NK-92 (cell line): Measurements from ENCODE around the gene KPRP.

ENCODE experiments used
- DNase-seq: peaks from one replicate; lab custom pipeline; 2025; ENCODE audit not compliant: unreplicated experiment; lab: John Stamatoyannopoulos, UW

Gene KPRP, protein sequence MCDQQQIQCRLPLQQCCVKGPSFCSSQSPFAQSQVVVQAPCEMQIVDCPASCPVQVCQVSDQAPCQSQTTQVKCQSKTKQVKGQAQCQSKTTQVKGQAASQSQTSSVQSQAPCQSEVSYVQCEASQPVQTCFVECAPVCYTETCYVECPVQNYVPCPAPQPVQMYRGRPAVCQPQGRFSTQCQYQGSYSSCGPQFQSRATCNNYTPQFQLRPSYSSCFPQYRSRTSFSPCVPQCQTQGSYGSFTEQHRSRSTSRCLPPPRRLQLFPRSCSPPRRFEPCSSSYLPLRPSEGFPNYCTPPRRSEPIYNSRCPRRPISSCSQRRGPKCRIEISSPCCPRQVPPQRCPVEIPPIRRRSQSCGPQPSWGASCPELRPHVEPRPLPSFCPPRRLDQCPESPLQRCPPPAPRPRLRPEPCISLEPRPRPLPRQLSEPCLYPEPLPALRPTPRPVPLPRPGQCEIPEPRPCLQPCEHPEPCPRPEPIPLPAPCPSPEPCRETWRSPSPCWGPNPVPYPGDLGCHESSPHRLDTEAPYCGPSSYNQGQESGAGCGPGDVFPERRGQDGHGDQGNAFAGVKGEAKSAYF

GRCh38 chr1:152757747-152758146 lies at the start of gene KPRP:
KPRP (plus strand) TSS chr1:152758025; CDS start chr1:152759589, 1,564 bp downstream.
- no peak for DNase-seq

DNA sequence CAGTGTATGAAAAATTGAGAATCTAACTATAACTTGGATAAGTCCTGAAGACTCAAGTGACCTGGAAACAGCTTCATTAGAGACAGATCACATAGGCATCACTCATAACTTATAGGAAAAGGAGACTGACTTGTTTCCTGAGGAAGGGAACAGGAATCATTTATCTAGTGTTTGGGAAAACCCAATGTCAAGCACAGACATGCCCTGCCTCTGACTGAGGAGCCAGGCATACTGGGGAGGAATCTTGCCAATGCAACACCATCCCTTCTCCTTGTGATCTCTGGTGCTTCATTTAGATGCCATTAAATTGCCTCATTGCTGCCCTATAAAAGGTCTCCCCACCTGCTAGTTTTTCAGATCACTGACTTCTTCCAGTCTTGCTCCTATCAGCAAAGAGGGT lies 39.6 kb upstream of the KPRP start:
- no peak for DNase-seq

DNA sequence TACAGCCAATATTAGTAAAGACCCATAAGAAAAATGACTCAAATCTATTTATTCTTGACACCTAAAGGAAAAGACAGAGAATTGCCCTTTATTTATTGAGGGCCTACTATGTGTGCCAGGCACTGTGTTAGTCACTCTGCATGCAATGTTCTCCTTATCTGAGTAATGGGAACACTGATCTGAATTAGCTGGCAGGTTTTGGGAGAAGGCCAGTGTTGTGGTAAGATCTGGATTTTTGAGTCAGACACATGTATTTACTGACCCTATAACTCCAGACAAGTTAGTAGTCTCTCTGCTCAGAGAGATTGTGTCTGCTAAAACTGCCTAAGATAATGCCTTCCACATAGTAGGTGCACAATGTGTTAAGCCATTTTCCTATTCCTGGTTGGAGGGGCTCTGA lies 32.6 kb upstream of the KPRP start:
- no peak for DNase-seq

DNA sequence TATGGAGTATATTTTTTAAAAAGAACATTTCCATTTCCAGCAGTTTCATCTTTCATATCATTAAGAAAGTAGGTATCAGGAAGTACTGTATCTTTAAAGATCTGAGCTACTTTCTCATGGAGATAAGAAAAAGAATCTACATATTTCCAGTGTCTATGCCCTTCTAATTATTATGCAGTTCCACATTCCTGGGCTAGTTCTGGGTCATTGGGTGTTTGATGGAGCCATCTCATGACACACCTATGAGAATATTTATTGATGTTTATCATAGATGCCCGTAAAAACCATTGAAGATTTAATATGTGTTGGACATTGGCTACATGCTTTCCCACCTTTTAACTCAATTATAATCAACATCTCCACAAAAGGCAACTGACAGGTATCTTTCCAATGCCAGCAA lies 28.8 kb upstream of the KPRP start:
- no peak for DNase-seq

DNA sequence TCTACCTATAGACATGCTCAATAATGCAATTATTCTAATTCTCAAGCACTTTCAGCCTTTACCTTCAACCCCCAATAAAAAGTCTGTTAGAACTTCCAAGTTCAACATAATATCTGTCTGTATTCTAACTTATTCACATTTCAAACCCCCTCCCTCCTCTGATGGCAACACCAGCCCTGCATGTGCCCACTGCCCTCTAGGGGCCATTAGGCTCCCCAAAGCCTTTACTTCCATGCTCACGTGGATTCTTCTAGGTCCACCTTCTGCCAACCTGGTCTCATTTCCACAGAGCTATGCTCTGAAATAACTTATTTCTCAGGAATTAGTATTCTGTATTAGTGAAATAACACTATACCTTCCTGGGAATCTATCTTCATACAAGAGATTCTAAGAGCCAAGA lies 22.2 kb upstream of the KPRP start:
- DNase-seq = no peak

GRCh38 chr1:152737997-152738396 lies 19.8 kb upstream of the KPRP start:
- DNase-seq = no peak

GRCh38 chr1:152739841-152740240 lies 18.0 kb upstream of the KPRP start:
- DNase-seq = no peak

DNA sequence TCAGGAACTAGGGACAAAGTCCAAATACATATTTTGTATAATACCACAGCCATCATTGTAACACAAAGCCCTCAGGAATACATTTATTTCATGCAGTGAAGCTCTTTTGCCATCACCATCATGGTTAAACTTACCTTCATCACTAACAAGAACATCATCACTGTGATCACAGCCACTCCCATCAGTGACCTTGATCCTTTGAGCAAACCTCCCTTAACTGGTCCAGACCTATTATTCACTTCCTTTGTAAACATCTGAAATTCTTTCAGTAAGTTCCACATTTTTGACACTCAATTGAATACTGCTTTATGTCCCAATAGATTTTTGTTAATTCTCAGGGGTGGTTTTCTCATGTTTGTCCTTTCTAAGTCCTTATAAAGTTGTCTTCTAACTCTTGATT lies 16.2 kb upstream of the KPRP start:
- DNase-seq = no peak

DNA sequence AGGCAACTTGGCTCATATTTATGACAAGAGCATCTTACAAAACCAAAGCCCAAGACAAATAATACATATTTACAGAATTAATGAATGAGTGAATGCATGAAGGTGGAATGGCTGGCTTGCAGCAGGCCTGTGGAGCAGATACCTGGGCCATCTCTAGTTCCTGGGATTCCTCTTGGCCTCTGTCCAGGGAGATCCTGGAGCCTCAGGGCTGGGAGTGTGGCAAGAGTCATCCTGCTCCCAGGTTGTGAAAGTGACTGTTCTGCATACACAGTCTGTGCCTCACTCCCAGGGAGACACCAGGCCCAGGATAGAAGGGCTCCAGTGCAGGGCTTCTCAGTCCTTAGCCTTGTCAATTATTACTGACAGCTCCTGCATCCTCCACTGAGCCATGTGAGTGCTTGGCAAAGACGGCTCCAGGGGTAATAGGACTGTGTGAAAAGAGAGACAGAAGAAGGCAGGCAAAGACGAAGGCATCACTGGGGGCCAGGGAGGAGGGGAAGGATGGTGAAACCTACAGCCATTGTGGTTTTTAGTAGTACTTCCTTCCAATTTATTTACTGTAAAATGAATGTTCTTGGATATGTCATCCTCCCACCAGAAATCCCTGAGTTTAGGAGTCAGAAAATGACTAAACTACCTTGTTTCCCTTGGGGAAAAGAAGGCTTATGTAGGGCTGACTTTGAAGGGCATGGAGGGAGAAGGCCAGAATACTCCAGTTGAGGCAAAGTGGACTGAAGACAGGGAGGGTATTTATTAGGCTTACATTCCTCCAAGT lies 14.3 kb upstream of the KPRP start:
- no peak for DNase-seq

- DNase-seq = no peak
Measured at GRCh38 chr1:152745289-152745704, 12.5 kb upstream of the KPRP start.

DNA sequence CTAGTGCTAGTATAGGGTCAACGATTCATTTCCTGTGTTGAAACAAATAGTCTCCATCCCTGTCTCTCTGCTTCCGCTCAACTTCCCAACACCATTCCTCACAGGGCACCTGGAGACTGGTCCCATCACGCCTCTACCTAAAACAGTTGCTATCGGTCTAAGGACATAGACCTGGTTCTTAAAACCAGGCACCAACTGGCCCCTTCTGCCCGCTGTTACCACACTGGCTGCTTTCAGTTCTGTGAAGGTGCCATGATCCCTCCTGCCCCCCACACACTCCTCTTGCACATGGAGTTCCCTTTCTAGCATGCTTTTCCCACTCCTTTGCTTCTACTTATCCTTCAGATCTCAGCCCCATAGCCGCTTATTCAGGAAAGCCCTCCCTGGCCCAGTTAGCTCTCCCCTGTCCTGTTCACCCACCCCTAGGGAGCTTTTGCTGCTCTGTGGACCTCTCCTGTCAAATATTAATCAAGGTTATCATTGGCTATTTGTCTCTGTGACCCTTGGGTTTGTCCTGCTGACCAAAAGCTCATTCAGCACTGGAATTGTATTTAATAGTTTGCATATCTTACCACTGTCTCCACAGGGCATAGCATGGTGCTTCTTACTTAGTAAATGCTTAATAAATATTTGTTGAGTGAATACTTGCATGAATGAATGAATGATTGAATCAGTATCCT lies 11.9 kb upstream of the KPRP start:
- no peak for DNase-seq

- DNase-seq = no peak
Measured at GRCh38 chr1:152747831-152748230, 10.0 kb upstream of the KPRP start.

DNA sequence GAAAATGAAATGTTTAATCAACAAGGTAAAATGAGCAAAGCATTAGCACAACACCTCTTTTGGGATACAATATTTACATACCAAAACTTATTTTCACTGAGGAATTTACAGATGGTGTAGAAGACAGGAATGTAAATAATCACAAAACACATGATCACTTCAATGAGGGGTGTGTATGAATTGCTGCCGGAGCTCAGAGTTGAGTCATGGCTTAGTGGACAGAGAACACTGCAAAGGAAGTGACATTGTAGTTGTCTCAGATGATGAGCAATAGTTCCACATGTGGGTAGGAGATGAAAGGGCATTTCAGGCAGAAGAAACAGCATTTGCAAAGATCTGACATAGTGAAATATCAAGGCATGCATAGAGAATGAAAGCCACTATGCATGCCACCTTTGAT lies 5.6 kb upstream of the KPRP start:
- no peak for DNase-seq

DNA sequence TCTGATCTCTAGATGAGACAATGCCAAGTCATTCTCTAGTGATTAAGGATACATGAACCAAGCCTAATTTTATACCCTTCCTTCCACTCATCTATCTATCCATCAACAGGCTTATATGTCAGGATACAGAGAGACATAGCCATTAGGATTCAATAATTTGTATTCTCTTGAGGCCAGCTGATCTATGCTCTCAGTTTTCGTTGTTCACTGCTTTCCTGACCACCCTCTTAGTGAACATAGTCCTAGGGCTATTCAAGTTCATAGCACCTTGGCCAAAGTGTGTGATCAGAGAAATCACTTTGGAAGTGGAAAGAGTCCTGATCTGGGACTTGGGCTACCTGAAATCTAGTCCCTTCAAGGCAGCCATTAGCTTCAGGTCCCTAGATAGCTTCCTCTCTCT lies 4.2 kb upstream of the KPRP start:
- DNase-seq = no peak

DNA sequence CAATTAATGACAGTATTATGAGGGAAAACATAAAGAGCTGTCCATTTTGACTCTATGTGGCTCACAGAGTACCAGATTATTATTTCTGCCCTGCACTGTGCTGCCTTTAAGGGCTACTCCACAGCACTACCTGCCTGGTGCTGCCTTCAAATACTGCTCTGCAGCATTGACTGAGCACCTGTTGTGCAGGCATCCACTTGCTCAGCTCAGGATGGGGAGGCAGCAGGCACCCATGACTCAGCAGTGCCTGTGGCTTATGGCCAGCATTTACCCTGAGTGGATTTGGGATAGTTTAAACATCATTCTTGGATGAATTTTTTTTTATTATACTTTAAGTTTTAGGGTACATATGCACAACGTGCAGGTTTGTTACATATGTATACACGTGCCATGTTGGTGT lies 953 bp upstream of the KPRP start:
- DNase-seq = no peak

DNA sequence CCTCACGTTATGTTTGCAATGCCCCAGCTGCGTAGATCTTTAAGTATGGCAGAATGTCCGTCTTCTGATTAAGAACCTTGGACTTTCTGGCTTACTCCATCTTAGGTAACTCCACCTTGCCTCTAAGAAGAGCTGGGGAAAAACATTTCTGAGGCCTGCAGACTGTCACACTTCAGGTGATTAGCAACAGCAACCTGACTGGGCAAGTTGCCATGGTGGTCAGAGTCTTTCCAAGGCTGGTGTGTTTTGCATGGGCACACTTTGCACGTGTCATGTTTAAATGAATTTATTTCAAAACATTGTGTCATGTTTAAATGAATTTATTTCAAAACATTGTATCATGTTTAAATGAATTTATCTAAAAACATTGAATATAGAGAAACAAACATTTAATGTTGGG lies 811 bp downstream of the KPRP start:
- DNase-seq = no peak

DNA sequence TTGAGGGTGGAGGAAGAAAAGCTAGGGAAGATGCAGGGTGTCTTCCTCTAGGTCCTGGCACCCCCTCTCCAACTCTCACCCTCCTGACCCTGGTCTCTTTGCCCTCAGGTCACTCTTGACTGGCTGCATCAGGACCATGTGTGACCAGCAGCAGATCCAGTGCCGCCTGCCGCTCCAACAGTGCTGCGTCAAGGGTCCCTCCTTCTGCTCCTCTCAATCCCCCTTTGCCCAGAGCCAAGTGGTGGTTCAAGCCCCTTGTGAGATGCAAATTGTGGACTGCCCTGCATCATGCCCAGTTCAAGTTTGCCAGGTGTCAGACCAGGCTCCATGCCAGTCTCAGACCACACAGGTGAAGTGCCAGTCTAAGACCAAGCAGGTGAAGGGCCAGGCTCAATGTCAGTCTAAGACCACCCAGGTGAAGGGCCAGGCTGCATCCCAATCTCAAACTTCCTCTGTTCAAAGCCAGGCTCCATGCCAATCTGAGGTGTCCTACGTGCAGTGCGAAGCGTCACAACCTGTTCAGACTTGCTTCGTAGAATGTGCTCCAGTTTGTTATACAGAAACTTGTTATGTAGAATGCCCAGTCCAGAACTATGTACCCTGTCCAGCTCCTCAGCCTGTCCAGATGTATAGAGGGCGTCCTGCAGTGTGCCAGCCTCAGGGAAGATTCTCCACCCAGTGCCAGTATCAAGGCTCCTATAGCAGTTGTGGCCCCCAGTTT lies 1.8 kb downstream of the KPRP start:
- DNase-seq = no peak

- DNase-seq = no peak
Measured at GRCh38 chr1:152760551-152761190, 2.8 kb downstream of the KPRP start.

DNA sequence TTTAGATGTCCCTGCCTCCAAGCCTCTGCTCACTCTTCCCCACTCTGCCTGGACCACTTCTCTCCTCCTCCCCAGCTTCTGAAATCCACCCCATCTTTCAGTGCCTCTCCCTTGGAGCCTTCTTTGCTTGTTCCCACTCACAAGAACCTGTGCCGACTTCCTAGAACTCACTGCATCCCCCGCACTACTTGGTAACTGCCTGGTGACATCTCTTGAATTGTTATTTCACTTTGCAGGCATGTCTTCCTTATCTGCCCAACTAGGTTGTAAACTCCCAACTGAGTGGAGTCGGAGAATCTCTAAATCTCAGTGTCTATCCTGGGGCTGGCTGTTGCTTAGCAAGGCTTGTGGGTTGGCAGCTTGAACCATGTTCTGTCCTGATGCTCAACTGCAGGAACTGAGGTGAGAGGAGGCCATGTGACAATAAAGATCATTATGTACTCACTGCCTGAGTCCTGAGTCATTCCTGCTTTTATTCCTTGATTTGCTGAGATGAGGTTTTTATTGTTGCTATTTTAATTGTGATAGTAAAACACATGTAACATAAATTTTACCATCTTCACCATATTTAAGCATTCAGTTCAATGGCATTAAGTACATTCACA lies 3.9 kb downstream of the KPRP start:
- DNase-seq = no peak
